ENCODE results near the gene TYRP1.

- no peak for TF ChIP-seq CTCF (IDR thresholded peaks at IDR 0.05)
- no peak for TF ChIP-seq POLR2A (IDR thresholded peaks at IDR 0.05)
Observed at GRCh38 chr9:12748954-12749353, 55.8 kb downstream of the TYRP1 start.

Measured in esophagus squamous epithelium (tissue), 4 donors.